ENCODE data around the gene UBE2L6. TPM values are rescaled to one million over a fixed set of nuclear protein-coding genes. Genes with fewer than 3 reads are reported as not detected.

The UBE2L6 gene
- total RNA-seq, result 10 to 100 TPM in 1 of 2 donors, 1 to 10 TPM in 1; 8.1 to 11.3 TPM
- polyA plus RNA-seq (2013, experiment 1 of 2), result 64.9 TPM
- polyA plus RNA-seq (2013, experiment 2 of 2), result 56.6 TPM
- long read RNA-seq, experiment 1, partial matches to known transcripts, result 0 of 10 reads
- long read RNA-seq, experiment 1, other reads (novel, unspliced or antisense), result 1 of 10 reads
- long read RNA-seq, experiment 2, transcript UBE2L6-201 (4 exons, 1,354 nt), result major isoform, 8 of 10 reads
- long read RNA-seq, experiment 2, partial matches to known transcripts, result 0 of 10 reads
- long read RNA-seq, experiment 2, other reads (novel, unspliced or antisense), result 1 of 10 reads
- long read RNA-seq, experiment 3, transcript UBE2L6-202 (4 exons, 1,573 nt), result minor isoform, 9 of 31 reads
- long read RNA-seq, experiment 3, transcript UBE2L6-201 (4 exons, 1,354 nt), result major isoform, 20 of 31 reads
- long read RNA-seq, experiment 3, partial matches to known transcripts, result 0 of 31 reads
- long read RNA-seq, experiment 3, other reads (novel, unspliced or antisense), result 2 of 31 reads
- long read RNA-seq, experiment 4, transcript UBE2L6-201 (4 exons, 1,354 nt), result major isoform, 23 of 26 reads
- long read RNA-seq, experiment 4, partial matches to known transcripts, result 0 of 26 reads
- long read RNA-seq, experiment 4, other reads (novel, unspliced or antisense), result 0 of 26 reads

GRCh38 chr11:57567515-57568329 lies at the start of gene UBE2L6:
Gene UBE2L6, minus strand, starts transcription at chr11:57567672. Its CDS starts 61 bp downstream, at chr11:57567611.
- Histone ChIP-seq H3K9me3 (ENCODE audit: control insufficient read depth, low read length) (no peaks in the 10 kb centered on the region), H3K36me3 (ENCODE audit: control insufficient read depth, insufficient read depth, low read length) (no peaks in the 10 kb centered on the region), H3K27ac (ENCODE audit: low read depth, low read length) (peak within 1 kb of the TSS; percentile 95), H3K27me3 (ENCODE audit: control insufficient read depth, insufficient read depth, low read length, poor library complexity, severe bottlenecking) (peaks cover 6% of the 10 kb centered on the region), H3K4me1 (ENCODE audit: control insufficient read depth, insufficient read depth, low read length) (no peaks in the 10 kb centered on the region), H3K4me3 (ENCODE audit: low read length) (peak within 1 kb of the TSS; percentile 84), H3K9ac (ENCODE audit: extremely low read depth, low read length, poor library complexity, severe bottlenecking) (peak within 1 kb of the TSS; percentile 44)
- peaks cover 20% of the 10 kb centered on the region for H3K27me3 Mint-ChIP-seq (ENCODE audit: insufficient read depth)
- H3K4me3 Mint-ChIP-seq, result peak within 1 kb of the TSS; percentile 74
- TF ChIP-seq CTCF (conservative IDR thresholded peaks at IDR 0.05), result no peak
- DNase-seq, result peak; percentile 80
- H3K4me1 Mint-ChIP-seq, result peaks cover 5% of the 10 kb centered on the region
- H3K9me3 Mint-ChIP-seq, result no peaks in the 10 kb centered on the region
- H3K27ac Mint-ChIP-seq, result peak within 1 kb of the TSS; percentile 85
- WGBS, 2 experiments (ENCODE audit: insufficient coverage in 1 of 2, insufficient read length in 1 of 2), result 0 to 1% methylated on average over 35 to 89 of the region's 92 CpGs
- H3K36me3 Mint-ChIP-seq (ENCODE audit: low read depth), result no peaks in the 10 kb centered on the region

- Mint-ChIP-seq H3K27ac (no peak overlapping the region), H3K4me1 (no peaks in the 10 kb centered on the region), H3K27me3 (ENCODE audit: insufficient read depth) (no peaks in the 10 kb centered on the region), H3K36me3 (ENCODE audit: low read depth) (peaks cover 30% of the 10 kb centered on the region), H3K9me3 (peaks cover 17% of the 10 kb centered on the region), H3K4me3 (no peak overlapping the region)
- 85 to 93% methylated on average over 3 of the region's 3 CpGs for WGBS, 2 experiments (ENCODE audit: insufficient coverage in 1 of 2, insufficient read length in 1 of 2)
- Histone ChIP-seq H3K4me1 (ENCODE audit: control insufficient read depth, insufficient read depth, low read length) (no peaks in the 10 kb centered on the region), H3K27me3 (ENCODE audit: control insufficient read depth, insufficient read depth, low read length, poor library complexity, severe bottlenecking) (no peaks in the 10 kb centered on the region), H3K9ac (ENCODE audit: extremely low read depth, low read length, poor library complexity, severe bottlenecking) (no peak overlapping the region), H3K4me3 (ENCODE audit: low read length) (no peak overlapping the region), H3K27ac (ENCODE audit: low read depth, low read length) (no peak overlapping the region), H3K36me3 (ENCODE audit: control insufficient read depth, insufficient read depth, low read length) (peaks cover 2% of the 10 kb centered on the region), H3K9me3 (ENCODE audit: control insufficient read depth, low read length) (peaks cover 13% of the 10 kb centered on the region)
- DNase-seq, result no peak
- TF ChIP-seq CTCF (conservative IDR thresholded peaks at IDR 0.05), result no peak
These were observed 49.1 kb upstream of the UBE2L6 start for GRCh38 chr11:57616595-57616994.

- Mint-ChIP-seq H3K27ac (no peak overlapping the region), H3K4me3 (no peak overlapping the region), H3K27me3 (ENCODE audit: insufficient read depth) (no peaks in the 10 kb centered on the region), H3K9me3 (peaks cover 9% of the 10 kb centered on the region), H3K4me1 (no peaks in the 10 kb centered on the region), H3K36me3 (ENCODE audit: low read depth) (peaks cover 36% of the 10 kb centered on the region)
- no peak for DNase-seq
- Histone ChIP-seq H3K27ac (ENCODE audit: low read depth, low read length) (no peak overlapping the region), H3K9ac (ENCODE audit: extremely low read depth, low read length, poor library complexity, severe bottlenecking) (no peak overlapping the region), H3K9me3 (ENCODE audit: control insufficient read depth, low read length) (peaks cover 10% of the 10 kb centered on the region), H3K4me1 (ENCODE audit: control insufficient read depth, insufficient read depth, low read length) (no peaks in the 10 kb centered on the region), H3K27me3 (ENCODE audit: control insufficient read depth, insufficient read depth, low read length, poor library complexity, severe bottlenecking) (no peaks in the 10 kb centered on the region), H3K4me3 (ENCODE audit: low read length) (no peak overlapping the region), H3K36me3 (ENCODE audit: control insufficient read depth, insufficient read depth, low read length) (peaks cover 2% of the 10 kb centered on the region)
- TF ChIP-seq CTCF (conservative IDR thresholded peaks at IDR 0.05), result no peak
- 89 to 92% methylated on average over 1 of the region's 1 CpG for WGBS, 2 experiments (ENCODE audit: insufficient coverage in 1 of 2, insufficient read length in 1 of 2)
These were observed 47.8 kb upstream of the UBE2L6 start for GRCh38 chr11:57615308-57615707.

Data from endodermal cell (in vitro differentiated cells).